WTC11 (cell line): ENCODE results near the gene RIPOR3. TPM values are rescaled to one million over a fixed set of nuclear protein-coding genes. Genes with fewer than 3 reads are reported as not detected.

Experiments used
- ATAC-seq: fragments of 200-7000 bp; cut with Tn5 transposase; 2 replicates; pipeline ENCODE4 v1.10.0; 2021; ENCODE audit warnings: mild to moderate bottlenecking, moderate library complexity
- CTCF ChIA-PET: fragments of 300-600 bp; sonication (Branson Sonifier 250); formaldehyde crosslinking; loops from one replicate; lab custom pipeline; 2021; ENCODE audit warnings: antibody characterized with exemption; lab: Charles Lee
- POLR2A ChIA-PET: fragments of 350-600 bp; sonication (Branson Sonifier 250); formaldehyde crosslinking; loops from one replicate; lab custom pipeline; 2021; ENCODE audit warnings: antibody characterized with exemption; lab: Charles Lee
- DNase-seq: peaks from one replicate; pipeline ENCODE4 v3.0.0; 2021; ENCODE audit warnings: low spot score
- H3K27ac Mint-ChIP-seq: 2 replicates; pipeline ENCODE4 v1.8.0; 2021; ENCODE audit warnings: mixed read lengths
- H3K27me3 Mint-ChIP-seq: 2 replicates; pipeline ENCODE4 v1.8.0; 2021; ENCODE audit warnings: low read depth, mild to moderate bottlenecking, moderate library complexity, mixed read lengths
- H3K36me3 Mint-ChIP-seq: 2 replicates; pipeline ENCODE4 v1.8.0; 2021; ENCODE audit warnings: mixed read lengths
- H3K4me1 Mint-ChIP-seq: 2 replicates; pipeline ENCODE4 v1.8.0; 2022; ENCODE audit warnings: mixed read lengths
- H3K4me3 Mint-ChIP-seq: 2 replicates; pipeline ENCODE4 v1.8.0; 2021; ENCODE audit warnings: mild to moderate bottlenecking, moderate library complexity, mixed read lengths
- H3K9me3 Mint-ChIP-seq: 2 replicates; pipeline ENCODE4 v1.8.0; 2021; ENCODE audit warnings: mixed read lengths
- ATF6 ChIP-seq: sonication (generic); formaldehyde crosslinking; IDR thresholded peaks from 2 replicates; pipeline ENCODE4 v1.8.1; 2023; ENCODE audit warnings: mild to moderate bottlenecking, missing genetic modification reagents
- CREB1 ChIP-seq: sonication (generic); formaldehyde crosslinking; IDR thresholded peaks from 2 replicates; pipeline ENCODE4 v1.8.0; 2023; ENCODE audit warnings: mild to moderate bottlenecking, missing genetic modification reagents
- E2F5 ChIP-seq: sonication (generic); formaldehyde crosslinking; IDR thresholded peaks from 2 replicates; pipeline ENCODE4 v1.8.1; 2022; ENCODE audit warnings: mild to moderate bottlenecking, moderate library complexity, missing genetic modification reagents
- ESRRA ChIP-seq: sonication (generic); formaldehyde crosslinking; IDR thresholded peaks from 2 replicates; pipeline ENCODE4 v1.8.1; 2022; ENCODE audit warnings: mild to moderate bottlenecking, missing genetic modification reagents, borderline replicate concordance
- ETV6 ChIP-seq: sonication (generic); formaldehyde crosslinking; IDR thresholded peaks from 2 replicates; pipeline ENCODE4 v1.8.1; 2022; ENCODE audit warnings: mild to moderate bottlenecking, missing genetic modification reagents
- FOXK1 ChIP-seq: sonication (generic); formaldehyde crosslinking; IDR thresholded peaks from 2 replicates; pipeline ENCODE4 v1.8.0; 2022; ENCODE audit warnings: mild to moderate bottlenecking, moderate library complexity, missing genetic modification reagents
- GABPB1 ChIP-seq: sonication (generic); formaldehyde crosslinking; IDR thresholded peaks from 2 replicates; pipeline ENCODE4 v1.8.1; 2023; ENCODE audit warnings: mild to moderate bottlenecking, missing genetic modification reagents
- HMGA2 ChIP-seq: fragments of 250-450 bp; sonication (Bioruptor Pico); IDR thresholded peaks from 2 replicates; pipeline ENCODE4 v1.4.0; 2021; ENCODE audit warnings: mild to moderate bottlenecking, moderate library complexity
- IRF2 ChIP-seq: sonication (generic); formaldehyde crosslinking; IDR thresholded peaks from 2 replicates; pipeline ENCODE4 v1.8.0; 2022; ENCODE audit warnings: low read depth, missing genetic modification reagents, borderline replicate concordance
- JAZF1 ChIP-seq: fragments of 250-450 bp; sonication (Bioruptor Pico); IDR thresholded peaks from 2 replicates; pipeline ENCODE4 v1.9.0; 2021; ENCODE audit warnings: moderate library complexity, mild to moderate bottlenecking, inconsistent platforms
- JUN ChIP-seq: sonication (generic); formaldehyde crosslinking; IDR thresholded peaks from 2 replicates; pipeline ENCODE4 v1.8.0; 2023; ENCODE audit warnings: mild to moderate bottlenecking, missing genetic modification reagents
- KAT7 ChIP-seq: sonication (generic); formaldehyde crosslinking; IDR thresholded peaks from 2 replicates; pipeline ENCODE4 v1.8.1; 2023; ENCODE audit warnings: missing genetic modification reagents, mild to moderate bottlenecking, borderline replicate concordance
- NR2C2 ChIP-seq: sonication (generic); formaldehyde crosslinking; IDR thresholded peaks from 2 replicates; pipeline ENCODE4 v1.8.0; 2022; ENCODE audit warnings: mild to moderate bottlenecking, missing genetic modification reagents
- TCF7 ChIP-seq: sonication (generic); formaldehyde crosslinking; IDR thresholded peaks from 2 replicates; pipeline ENCODE4 v1.8.0; 2022; ENCODE audit warnings: mild to moderate bottlenecking, low read depth, missing genetic modification reagents, moderate library complexity
- USF1 ChIP-seq: sonication (generic); formaldehyde crosslinking; IDR thresholded peaks from 2 replicates; pipeline ENCODE4 v1.8.0; 2022; ENCODE audit warnings: mild to moderate bottlenecking, missing genetic modification reagents
- ZNF263 ChIP-seq: sonication (generic); formaldehyde crosslinking; IDR thresholded peaks from 2 replicates; pipeline ENCODE4 v1.8.1; 2022; ENCODE audit warnings: low read depth, mild to moderate bottlenecking, moderate library complexity, missing genetic modification reagents
- ZNF317 ChIP-seq: sonication (generic); formaldehyde crosslinking; IDR thresholded peaks from 2 replicates; pipeline ENCODE4 v1.8.1; 2023; ENCODE audit warnings: low read depth, mild to moderate bottlenecking, moderate library complexity, missing genetic modification reagents, borderline replicate concordance
- total RNA-seq: library from RNA; stranded (reverse); gene quantifications from 3 replicates; pipeline ENCODE4 v1.2.3, GENCODE V29; 2021
- TF ChIP-seq, protein P1 (sequence below): fragments of 250-450 bp; sonication (Bioruptor Pico); IDR thresholded peaks from 2 replicates; pipeline ENCODE4 v1.8.0; 2021; ENCODE audit warnings: mild to moderate bottlenecking
- TF ChIP-seq, protein P2 (sequence below): sonication (generic); formaldehyde crosslinking; IDR thresholded peaks from 2 replicates; pipeline ENCODE4 v1.8.1; 2022; ENCODE audit warnings: missing genetic modification reagents, borderline replicate concordance
- TF ChIP-seq, protein P3 (sequence below): fragments of 250-450 bp; sonication (Bioruptor Pico); IDR thresholded peaks from 2 replicates; pipeline ENCODE4 v1.9.0; 2021; ENCODE audit warnings: mild to moderate bottlenecking, borderline replicate concordance

The RIPOR3 gene
- total RNA-seq, 1 experiment from 2014 or later = 6.5 TPM

DNA sequence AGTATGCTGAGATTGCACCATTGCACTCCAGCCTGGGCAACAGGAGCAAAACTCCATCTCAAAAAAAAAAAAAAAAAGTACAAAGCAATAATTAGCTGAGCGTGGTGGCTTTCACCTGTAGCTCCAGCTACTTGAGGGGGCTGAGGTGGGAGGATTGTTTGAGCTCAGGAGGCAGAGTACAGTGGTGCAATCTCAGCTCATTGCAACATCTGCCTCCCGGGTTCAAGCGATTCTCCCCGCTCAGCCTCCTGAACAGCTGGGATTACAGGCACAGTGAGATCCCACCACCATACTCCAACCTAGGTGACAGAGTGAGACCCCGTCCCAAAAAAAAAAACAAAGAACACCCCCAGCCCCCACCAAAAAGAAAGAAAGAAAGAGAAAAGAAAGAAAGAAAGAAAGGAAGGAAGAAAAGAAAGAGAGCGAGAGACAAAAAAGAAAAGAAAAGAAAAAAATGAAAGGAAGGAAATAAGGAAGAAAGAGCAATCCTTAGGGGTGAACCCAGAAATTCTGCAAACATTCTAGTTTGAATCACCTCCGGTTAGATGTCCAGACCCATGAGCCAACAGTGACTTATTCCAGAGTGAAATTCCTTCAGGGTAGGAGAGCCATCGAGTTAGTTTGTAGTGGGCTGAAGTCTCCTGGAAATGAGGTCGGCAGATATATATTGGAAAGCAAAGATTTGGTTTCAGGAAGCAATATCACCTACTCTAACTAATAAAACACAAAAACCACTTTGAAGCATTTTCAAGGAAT, 3.2 kb upstream of the RIPOR3 start:
- H3K27me3 Mint-ChIP-seq = no peaks in the 10 kb centered on the region
- no peak overlapping the region for H3K27ac Mint-ChIP-seq
- H3K36me3 Mint-ChIP-seq = no peaks in the 10 kb centered on the region
- no peaks in the 10 kb centered on the region for H3K9me3 Mint-ChIP-seq
- ChIA-PET POLR2A (interaction anchor here (0.7 kb wide), 1 partner anchor 55 kb away, joined by 3 read pairs; no protein-coding TSS in a partner anchor), CTCF (interaction anchor here (0.5 to 3.4 kb wide), 7 partner anchors 19 to 517 kb away, joined by 3 to 19 read pairs (median 7); no protein-coding TSS in a partner anchor)
- ATAC-seq = no peak
- TF ChIP-seq ZNF263 (CRISPR knock-in tag) (no peak), GABPB1 (CRISPR knock-in tag) (peak; percentile 31; the same call in 1 of the 2 replicates), FOXK1 (CRISPR knock-in tag) (no peak)
- TF ChIP-seq, protein P1, sequence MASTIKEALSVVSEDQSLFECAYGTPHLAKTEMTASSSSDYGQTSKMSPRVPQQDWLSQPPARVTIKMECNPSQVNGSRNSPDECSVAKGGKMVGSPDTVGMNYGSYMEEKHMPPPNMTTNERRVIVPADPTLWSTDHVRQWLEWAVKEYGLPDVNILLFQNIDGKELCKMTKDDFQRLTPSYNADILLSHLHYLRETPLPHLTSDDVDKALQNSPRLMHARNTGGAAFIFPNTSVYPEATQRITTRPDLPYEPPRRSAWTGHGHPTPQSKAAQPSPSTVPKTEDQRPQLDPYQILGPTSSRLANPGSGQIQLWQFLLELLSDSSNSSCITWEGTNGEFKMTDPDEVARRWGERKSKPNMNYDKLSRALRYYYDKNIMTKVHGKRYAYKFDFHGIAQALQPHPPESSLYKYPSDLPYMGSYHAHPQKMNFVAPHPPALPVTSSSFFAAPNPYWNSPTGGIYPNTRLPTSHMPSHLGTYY = no peak
- TF ChIP-seq, protein P2, sequence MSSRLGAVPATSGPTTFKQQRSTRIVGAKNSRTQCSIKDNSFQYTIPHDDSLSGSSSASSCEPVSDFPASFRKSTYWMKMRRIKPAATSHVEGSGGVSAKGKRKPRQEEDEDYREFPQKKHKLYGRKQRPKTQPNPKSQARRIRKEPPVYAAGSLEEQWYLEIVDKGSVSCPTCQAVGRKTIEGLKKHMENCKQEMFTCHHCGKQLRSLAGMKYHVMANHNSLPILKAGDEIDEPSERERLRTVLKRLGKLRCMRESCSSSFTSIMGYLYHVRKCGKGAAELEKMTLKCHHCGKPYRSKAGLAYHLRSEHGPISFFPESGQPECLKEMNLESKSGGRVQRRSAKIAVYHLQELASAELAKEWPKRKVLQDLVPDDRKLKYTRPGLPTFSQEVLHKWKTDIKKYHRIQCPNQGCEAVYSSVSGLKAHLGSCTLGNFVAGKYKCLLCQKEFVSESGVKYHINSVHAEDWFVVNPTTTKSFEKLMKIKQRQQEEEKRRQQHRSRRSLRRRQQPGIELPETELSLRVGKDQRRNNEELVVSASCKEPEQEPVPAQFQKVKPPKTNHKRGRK (CRISPR knock-in tag) = 0 out of 2 replicates have a peak, but pooled peaks have one; percentile 53
- H3K4me1 Mint-ChIP-seq = peaks cover 39% of the 10 kb centered on the region
- no peak overlapping the region for H3K4me3 Mint-ChIP-seq
- DNase-seq = no peak

- CTCF ChIA-PET = interaction anchor here (0.8 to 4.5 kb wide), 3 partner anchors 20 to 67 kb away, joined by 5 to 28 read pairs (median 18); no protein-coding TSS in a partner anchor
- H3K27me3 Mint-ChIP-seq = no peaks in the 10 kb centered on the region
- no peak overlapping the region for H3K27ac Mint-ChIP-seq
- POLR2A ChIA-PET = no interaction called here
- H3K36me3 Mint-ChIP-seq = no peaks in the 10 kb centered on the region
- DNase-seq = no peak
- ATAC-seq = no peak
- H3K4me1 Mint-ChIP-seq = peaks cover 46% of the 10 kb centered on the region
- H3K4me3 Mint-ChIP-seq = no peak overlapping the region
- no peak for TF ChIP-seq TCF7 (CRISPR knock-in tag)
- TF ChIP-seq IRF2 (CRISPR knock-in tag) = no peak
- TF ChIP-seq NR2C2 (CRISPR knock-in tag) = no peak
- TF ChIP-seq CREB1 (CRISPR knock-in tag) = no peak
- H3K9me3 Mint-ChIP-seq = no peaks in the 10 kb centered on the region
Measured at GRCh38 chr20:50693001-50693400, 1.7 kb upstream of the RIPOR3 start.

GRCh38 chr20:50692552-50692933, 1.2 kb upstream of the RIPOR3 start:
- Mint-ChIP-seq H3K36me3 (no peaks in the 10 kb centered on the region), H3K27ac (peak overlapping the region; percentile 94; the same call in 1 of the 2 replicates), H3K4me3 (peak overlapping the region; percentile 78; the same call in 1 of the 2 replicates), H3K27me3 (no peaks in the 10 kb centered on the region), H3K9me3 (no peaks in the 10 kb centered on the region), H3K4me1 (peaks cover 46% of the 10 kb centered on the region)
- ATAC-seq (no peak), DNase-seq (no peak)
- POLR2A ChIA-PET = no interaction called here
- TF ChIP-seq GABPB1 (CRISPR knock-in tag) (no peak), ATF6 (CRISPR knock-in tag) (no peak), ETV6 (CRISPR knock-in tag) (no peak), ZNF317 (CRISPR knock-in tag) (no peak), KAT7 (CRISPR knock-in tag) (no peak), HMGA2 (CRISPR knock-in tag) (no peak), E2F5 (no peak), JUN (CRISPR knock-in tag) (no peak), ESRRA (CRISPR knock-in tag) (no peak), USF1 (CRISPR knock-in tag) (no peak), JAZF1 (no peak), ZNF263 (CRISPR knock-in tag) (no peak)
- TF ChIP-seq, protein P3, sequence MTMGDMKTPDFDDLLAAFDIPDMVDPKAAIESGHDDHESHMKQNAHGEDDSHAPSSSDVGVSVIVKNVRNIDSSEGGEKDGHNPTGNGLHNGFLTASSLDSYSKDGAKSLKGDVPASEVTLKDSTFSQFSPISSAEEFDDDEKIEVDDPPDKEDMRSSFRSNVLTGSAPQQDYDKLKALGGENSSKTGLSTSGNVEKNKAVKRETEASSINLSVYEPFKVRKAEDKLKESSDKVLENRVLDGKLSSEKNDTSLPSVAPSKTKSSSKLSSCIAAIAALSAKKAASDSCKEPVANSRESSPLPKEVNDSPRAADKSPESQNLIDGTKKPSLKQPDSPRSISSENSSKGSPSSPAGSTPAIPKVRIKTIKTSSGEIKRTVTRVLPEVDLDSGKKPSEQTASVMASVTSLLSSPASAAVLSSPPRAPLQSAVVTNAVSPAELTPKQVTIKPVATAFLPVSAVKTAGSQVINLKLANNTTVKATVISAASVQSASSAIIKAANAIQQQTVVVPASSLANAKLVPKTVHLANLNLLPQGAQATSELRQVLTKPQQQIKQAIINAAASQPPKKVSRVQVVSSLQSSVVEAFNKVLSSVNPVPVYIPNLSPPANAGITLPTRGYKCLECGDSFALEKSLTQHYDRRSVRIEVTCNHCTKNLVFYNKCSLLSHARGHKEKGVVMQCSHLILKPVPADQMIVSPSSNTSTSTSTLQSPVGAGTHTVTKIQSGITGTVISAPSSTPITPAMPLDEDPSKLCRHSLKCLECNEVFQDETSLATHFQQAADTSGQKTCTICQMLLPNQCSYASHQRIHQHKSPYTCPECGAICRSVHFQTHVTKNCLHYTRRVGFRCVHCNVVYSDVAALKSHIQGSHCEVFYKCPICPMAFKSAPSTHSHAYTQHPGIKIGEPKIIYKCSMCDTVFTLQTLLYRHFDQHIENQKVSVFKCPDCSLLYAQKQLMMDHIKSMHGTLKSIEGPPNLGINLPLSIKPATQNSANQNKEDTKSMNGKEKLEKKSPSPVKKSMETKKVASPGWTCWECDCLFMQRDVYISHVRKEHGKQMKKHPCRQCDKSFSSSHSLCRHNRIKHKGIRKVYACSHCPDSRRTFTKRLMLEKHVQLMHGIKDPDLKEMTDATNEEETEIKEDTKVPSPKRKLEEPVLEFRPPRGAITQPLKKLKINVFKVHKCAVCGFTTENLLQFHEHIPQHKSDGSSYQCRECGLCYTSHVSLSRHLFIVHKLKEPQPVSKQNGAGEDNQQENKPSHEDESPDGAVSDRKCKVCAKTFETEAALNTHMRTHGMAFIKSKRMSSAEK (CRISPR knock-in tag) = no peak
- CTCF ChIA-PET = interaction anchor here (0.8 to 4.5 kb wide), 5 partner anchors 21 to 98 kb away, joined by 5 to 28 read pairs (median 18); no protein-coding TSS in a partner anchor
